Esophagus squamous epithelium (tissue), 4 donors: ENCODE data around the gene DUSP22.

Experiments
- POLR2A ChIP-seq, 4 donors: fragments of 450-650 bp; IDR thresholded peaks; one replicate each; pipeline ENCODE4 v1.6.1; 2017; ENCODE audit warnings: antibody characterized with exemption in 4 of 4, mild to moderate bottlenecking in 4 of 4, moderate library complexity in 3 of 4
- TF ChIP-seq, protein P1 (sequence below), 6 experiments: fragments of 450-650 bp in 4 of 6; fragments of 200-600 bp in 2 of 6; sonication (generic) in 2 of 6; IDR thresholded peaks; one replicate each; pipeline ENCODE4 v1.5.1; 2016 to 2019; ENCODE audit warnings: antibody characterized with exemption in 6 of 6, mild to moderate bottlenecking in 4 of 6, moderate library complexity in 4 of 6

DNA sequence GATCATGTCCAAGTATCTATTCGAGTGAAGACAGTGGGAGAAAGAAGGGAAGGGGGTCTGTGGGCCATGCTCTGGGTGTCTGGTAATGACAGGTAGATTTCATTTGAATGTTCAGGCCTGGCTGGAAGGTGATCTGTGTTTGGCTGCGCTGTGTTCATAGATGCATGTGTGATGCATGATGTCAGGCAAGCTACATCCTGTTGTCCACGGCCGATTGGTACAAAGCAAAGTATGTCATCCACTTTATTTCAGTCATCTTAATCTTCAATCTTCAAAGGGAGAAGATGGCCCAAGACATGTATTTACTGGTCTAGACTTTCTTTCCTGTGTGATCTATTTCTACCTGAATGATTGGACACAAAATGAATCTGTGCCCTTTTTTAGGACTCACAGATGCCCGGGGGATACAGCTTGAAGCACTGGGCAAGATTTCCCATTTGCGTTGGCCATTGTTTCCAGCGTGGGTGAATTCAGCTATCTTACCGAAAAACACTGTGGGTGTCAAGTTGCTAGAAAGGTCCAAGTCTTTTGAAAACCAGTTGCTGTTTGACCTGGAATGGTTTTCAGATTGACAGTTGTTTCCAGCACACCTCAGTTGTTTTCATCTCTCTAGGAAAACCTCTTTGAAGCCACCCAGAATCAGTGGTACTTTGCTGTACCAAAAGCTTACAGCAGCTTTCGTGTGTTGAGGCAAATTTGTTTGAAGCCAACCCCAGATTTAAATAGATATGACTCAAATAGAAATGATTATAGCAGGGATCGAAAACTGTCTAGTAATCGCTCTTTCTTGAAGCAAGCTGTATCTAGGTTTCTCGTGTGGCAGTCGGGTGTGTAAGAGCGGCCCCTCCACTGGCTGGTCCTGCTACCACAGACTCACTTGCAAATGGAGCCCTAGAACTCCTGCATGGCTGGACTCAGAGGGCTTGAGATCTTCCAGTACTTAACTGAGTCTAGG, 27.2 kb downstream of the DUSP22 start:
- TF ChIP-seq, protein P1, sequence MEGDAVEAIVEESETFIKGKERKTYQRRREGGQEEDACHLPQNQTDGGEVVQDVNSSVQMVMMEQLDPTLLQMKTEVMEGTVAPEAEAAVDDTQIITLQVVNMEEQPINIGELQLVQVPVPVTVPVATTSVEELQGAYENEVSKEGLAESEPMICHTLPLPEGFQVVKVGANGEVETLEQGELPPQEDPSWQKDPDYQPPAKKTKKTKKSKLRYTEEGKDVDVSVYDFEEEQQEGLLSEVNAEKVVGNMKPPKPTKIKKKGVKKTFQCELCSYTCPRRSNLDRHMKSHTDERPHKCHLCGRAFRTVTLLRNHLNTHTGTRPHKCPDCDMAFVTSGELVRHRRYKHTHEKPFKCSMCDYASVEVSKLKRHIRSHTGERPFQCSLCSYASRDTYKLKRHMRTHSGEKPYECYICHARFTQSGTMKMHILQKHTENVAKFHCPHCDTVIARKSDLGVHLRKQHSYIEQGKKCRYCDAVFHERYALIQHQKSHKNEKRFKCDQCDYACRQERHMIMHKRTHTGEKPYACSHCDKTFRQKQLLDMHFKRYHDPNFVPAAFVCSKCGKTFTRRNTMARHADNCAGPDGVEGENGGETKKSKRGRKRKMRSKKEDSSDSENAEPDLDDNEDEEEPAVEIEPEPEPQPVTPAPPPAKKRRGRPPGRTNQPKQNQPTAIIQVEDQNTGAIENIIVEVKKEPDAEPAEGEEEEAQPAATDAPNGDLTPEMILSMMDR (IDR thresholded peaks at IDR 0.05): no peak
- TF ChIP-seq POLR2A (IDR thresholded peaks at IDR 0.05): no peak
